IPS-20b (cell line): Measurements from ENCODE around the gene TRABD2B.

ENCODE experiments used
- H3K27ac ChIP-seq: one replicate; pipeline ENCODE4 v1.5.1; 2013; ENCODE audit warnings: low read length
- H3K27me3 ChIP-seq: 2 replicates; pipeline ENCODE4 v1.6.1; 2013; ENCODE audit warnings: mild to moderate bottlenecking, low read length, inconsistent platforms; ENCODE audit not compliant: insufficient read depth
- H3K36me3 ChIP-seq: 2 replicates; pipeline ENCODE4 v1.6.1; 2013; ENCODE audit warnings: low read depth, mild to moderate bottlenecking, inconsistent platforms, low read length, moderate library complexity; ENCODE audit not compliant: insufficient read depth
- H3K4me1 ChIP-seq: 2 replicates; pipeline ENCODE4 v1.6.1; 2013; ENCODE audit warnings: mild to moderate bottlenecking, control low read depth, inconsistent platforms, low read length, moderate library complexity; ENCODE audit not compliant: insufficient read depth
- H3K4me3 ChIP-seq: 2 replicates; pipeline ENCODE4 v1.5.1; 2013; ENCODE audit warnings: mild to moderate bottlenecking, low read length, inconsistent platforms
- H3K9ac ChIP-seq: 2 replicates; pipeline ENCODE4 v1.6.1; 2013; ENCODE audit warnings: low read depth, mild to moderate bottlenecking, inconsistent platforms, low read length, moderate library complexity
- H3K9me3 ChIP-seq: 2 replicates; pipeline ENCODE4 v1.6.1; 2013; ENCODE audit warnings: mild to moderate bottlenecking, low read depth, low read length, inconsistent platforms; ENCODE audit not compliant: insufficient read depth

Gene TRABD2B

DNA sequence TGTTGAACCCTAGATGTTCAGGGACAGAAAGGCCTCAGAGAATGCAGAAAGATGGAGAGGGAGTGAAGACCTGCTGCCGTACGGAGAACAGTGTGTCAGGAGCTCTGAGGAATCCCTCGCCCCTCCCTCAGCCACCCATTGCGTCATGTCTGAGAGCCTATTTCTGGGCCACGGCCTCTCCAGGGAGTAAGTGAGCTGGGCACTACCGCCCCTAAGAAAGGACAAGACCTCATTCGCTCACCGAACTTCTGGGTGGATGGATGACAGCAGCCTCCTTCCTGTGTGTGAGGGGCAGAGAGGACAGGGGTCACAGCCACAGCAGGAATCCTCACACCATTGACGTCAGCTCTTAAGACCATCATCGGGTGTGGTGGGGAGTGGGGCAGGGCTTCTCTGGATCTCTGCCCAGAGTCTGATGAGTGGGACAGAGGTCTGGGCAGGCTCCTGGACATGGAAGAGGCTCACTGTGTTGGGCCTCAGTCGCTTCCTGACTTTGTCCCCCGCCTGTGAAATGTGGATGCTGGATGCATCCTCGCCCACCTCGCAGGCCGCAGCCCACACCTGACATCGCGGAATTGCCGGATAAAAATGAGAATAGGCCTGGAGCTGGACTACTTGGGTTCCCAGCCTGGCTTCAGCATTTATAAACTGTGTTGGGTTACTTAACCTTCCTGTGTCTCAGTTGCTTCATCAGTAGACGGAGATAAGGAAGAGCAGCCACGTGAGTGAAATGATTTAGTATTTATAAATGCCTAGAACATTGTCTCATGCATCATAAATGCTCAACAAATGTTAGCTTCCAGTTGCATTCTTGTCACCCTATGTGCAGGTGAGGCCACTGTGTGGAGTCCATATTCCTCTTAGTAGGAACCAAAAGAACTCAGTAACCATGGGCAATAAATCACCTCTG lies 238.6 kb downstream of the TRABD2B start:
- no peaks in the 10 kb centered on the region for H3K36me3 ChIP-seq
- no peaks in the 10 kb centered on the region for H3K9me3 ChIP-seq
- no peak overlapping the region for H3K27ac ChIP-seq
- H3K9ac ChIP-seq = no peak overlapping the region
- peaks cover 19% of the 10 kb centered on the region for H3K27me3 ChIP-seq
- H3K4me3 ChIP-seq = no peak overlapping the region
- no peaks in the 10 kb centered on the region for H3K4me1 ChIP-seq

DNA sequence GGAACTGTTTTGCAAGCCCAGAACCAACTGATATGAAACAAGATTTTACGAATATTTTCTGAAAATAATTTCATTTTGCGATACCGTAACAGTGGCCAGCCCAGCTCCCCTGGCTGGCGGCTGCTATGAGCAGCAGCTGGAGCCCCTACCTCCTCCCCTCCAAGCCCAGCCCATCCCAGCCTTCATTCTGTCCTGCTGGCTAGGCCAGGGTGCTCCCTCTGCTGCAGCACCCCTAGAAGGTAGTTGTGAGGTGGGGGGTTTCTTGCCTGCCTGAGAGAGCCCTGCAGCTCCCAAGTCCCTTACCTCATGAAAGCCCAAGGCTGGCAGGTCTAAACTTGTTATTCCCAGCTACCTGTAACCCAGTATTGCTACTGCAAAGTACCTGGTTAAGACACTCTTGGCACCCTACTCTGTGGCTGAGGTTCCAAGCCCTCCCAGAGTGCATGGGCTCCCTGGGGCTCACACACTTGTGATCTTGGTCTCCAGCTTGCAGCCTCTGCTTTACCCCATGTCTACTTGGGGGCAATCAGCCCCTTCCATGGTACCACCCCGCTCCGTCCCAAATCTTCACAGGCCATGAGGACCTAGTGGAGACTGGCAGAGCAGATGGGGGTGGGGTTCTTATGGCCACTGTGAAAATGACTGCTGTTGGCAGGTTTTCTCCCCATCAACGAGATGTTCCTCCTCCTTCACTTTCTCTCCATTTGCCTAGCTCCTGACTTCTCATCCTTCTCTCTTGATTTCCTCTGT lies 239.8 kb downstream of the TRABD2B start:
- Histone ChIP-seq H3K27ac (no peak overlapping the region), H3K36me3 (no peaks in the 10 kb centered on the region), H3K9me3 (no peaks in the 10 kb centered on the region), H3K4me3 (no peak overlapping the region), H3K9ac (no peak overlapping the region), H3K4me1 (no peaks in the 10 kb centered on the region), H3K27me3 (peaks cover 19% of the 10 kb centered on the region)

DNA sequence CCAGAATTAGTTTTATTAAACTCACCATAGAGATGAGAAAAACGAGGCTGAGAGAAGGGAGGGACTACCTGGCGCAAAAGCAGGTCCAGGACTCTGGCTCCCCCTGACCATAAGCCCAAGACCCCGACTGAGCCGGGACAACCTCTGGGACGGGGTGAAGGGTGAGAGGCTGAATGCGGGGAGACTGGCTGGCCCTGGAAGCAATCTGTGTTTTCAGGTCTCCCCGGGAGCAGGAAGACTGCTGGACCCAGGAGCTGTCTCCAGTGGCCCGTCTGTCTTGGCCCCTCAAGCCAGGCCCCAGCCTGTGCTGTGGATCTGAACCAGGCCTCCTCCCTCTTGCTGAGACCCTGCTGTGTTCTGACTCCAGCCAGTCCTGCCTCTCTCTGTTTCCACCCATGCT lies 240.8 kb downstream of the TRABD2B start:
- Histone ChIP-seq H3K9me3 (no peaks in the 10 kb centered on the region), H3K27me3 (peaks cover 19% of the 10 kb centered on the region), H3K4me1 (no peaks in the 10 kb centered on the region), H3K4me3 (no peak overlapping the region), H3K36me3 (no peaks in the 10 kb centered on the region), H3K9ac (no peak overlapping the region), H3K27ac (no peak overlapping the region)

DNA sequence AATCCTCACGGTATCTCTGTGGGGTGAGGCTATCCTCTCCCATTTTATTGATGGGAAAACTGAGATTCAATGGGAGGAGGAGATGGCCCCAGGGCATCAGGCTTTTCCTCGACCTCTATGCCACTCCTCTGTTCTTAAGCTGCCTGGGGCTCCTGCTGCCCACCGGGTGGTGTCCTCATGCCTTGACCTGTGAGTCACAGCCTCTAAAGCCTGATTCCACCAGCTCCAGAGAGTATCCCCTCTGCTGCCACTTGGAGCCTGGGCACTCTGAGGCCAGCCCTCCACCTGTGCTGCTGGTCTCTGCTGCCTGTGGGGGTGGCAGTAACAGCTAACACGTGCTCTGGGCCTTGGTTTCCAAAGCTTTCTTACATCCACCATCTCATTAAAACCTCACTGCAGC lies 241.2 kb downstream of the TRABD2B start:
- Histone ChIP-seq H3K4me3 (no peak overlapping the region), H3K4me1 (no peaks in the 10 kb centered on the region), H3K27ac (no peak overlapping the region), H3K9me3 (no peaks in the 10 kb centered on the region), H3K36me3 (no peaks in the 10 kb centered on the region), H3K9ac (no peak overlapping the region), H3K27me3 (peaks cover 19% of the 10 kb centered on the region)

- H3K27me3 ChIP-seq = peaks cover 19% of the 10 kb centered on the region
- no peaks in the 10 kb centered on the region for H3K9me3 ChIP-seq
- H3K4me1 ChIP-seq = no peaks in the 10 kb centered on the region
- no peak overlapping the region for H3K27ac ChIP-seq
- H3K36me3 ChIP-seq = no peaks in the 10 kb centered on the region
- H3K4me3 ChIP-seq = no peak overlapping the region
- no peak overlapping the region for H3K9ac ChIP-seq
Measured at GRCh38 chr1:47755101-47755990, 241.8 kb downstream of the TRABD2B start.

DNA sequence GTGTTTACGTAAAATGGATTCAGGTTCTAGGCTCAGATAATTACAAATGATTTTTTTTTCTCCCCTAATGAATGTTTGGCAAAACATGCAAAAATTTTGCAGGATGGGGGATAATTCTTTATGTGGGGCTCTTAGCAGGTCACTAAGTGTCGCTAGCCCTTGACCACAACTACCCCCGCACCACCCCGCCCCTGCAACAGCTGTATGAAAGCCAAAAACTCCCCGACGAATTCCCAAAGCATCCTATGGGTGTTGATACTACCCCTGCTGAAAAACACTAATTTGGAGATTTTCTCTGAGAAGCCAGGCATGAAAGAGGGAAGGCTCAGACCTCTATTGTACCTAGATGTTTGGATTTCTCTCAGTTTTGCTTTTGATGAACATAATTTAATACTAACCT lies 243.0 kb downstream of the TRABD2B start:
- Histone ChIP-seq H3K4me3 (no peak overlapping the region), H3K27me3 (peaks cover 13% of the 10 kb centered on the region), H3K9me3 (no peaks in the 10 kb centered on the region), H3K9ac (no peak overlapping the region), H3K27ac (no peak overlapping the region), H3K36me3 (no peaks in the 10 kb centered on the region), H3K4me1 (no peaks in the 10 kb centered on the region)

GRCh38 chr1:47753808-47754207 lies 243.4 kb downstream of the TRABD2B start:
- H3K36me3 ChIP-seq = no peaks in the 10 kb centered on the region
- no peak overlapping the region for H3K4me3 ChIP-seq
- no peaks in the 10 kb centered on the region for H3K4me1 ChIP-seq
- no peak overlapping the region for H3K27ac ChIP-seq
- no peak overlapping the region for H3K9ac ChIP-seq
- peaks cover 16% of the 10 kb centered on the region for H3K27me3 ChIP-seq
- H3K9me3 ChIP-seq = no peaks in the 10 kb centered on the region

DNA sequence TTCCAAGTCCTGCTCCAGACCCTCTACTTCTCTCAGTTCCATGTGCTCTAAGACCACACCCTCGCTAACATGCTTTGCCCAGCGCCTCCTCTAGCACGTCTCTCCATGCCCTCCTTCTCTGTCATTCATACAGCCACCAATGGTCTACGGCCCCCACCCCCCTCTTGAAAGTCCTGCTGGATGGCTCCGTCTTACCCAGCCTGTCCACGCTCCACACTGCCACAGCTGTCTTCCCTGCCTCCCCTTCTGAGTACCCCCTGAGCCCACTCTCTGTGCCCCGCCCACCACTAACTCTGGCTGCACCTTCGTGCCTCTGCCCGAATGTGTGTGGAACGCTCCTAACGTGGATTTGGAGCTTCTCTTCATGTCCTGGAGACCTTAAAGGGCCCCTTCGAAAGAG lies 244.6 kb downstream of the TRABD2B start:
- H3K27me3 ChIP-seq = peaks cover 9% of the 10 kb centered on the region
- no peak overlapping the region for H3K4me3 ChIP-seq
- H3K9me3 ChIP-seq = no peaks in the 10 kb centered on the region
- no peak overlapping the region for H3K9ac ChIP-seq
- no peak overlapping the region for H3K27ac ChIP-seq
- no peaks in the 10 kb centered on the region for H3K36me3 ChIP-seq
- H3K4me1 ChIP-seq = no peaks in the 10 kb centered on the region

- no peaks in the 10 kb centered on the region for H3K9me3 ChIP-seq
- H3K4me1 ChIP-seq = no peaks in the 10 kb centered on the region
- no peak overlapping the region for H3K4me3 ChIP-seq
- no peaks in the 10 kb centered on the region for H3K36me3 ChIP-seq
- H3K27ac ChIP-seq = no peak overlapping the region
- no peak overlapping the region for H3K9ac ChIP-seq
- H3K27me3 ChIP-seq = peaks cover 5% of the 10 kb centered on the region; the same call in 1 of the 2 replicates
Measured at GRCh38 chr1:47751996-47752451, 245.2 kb downstream of the TRABD2B start.

DNA sequence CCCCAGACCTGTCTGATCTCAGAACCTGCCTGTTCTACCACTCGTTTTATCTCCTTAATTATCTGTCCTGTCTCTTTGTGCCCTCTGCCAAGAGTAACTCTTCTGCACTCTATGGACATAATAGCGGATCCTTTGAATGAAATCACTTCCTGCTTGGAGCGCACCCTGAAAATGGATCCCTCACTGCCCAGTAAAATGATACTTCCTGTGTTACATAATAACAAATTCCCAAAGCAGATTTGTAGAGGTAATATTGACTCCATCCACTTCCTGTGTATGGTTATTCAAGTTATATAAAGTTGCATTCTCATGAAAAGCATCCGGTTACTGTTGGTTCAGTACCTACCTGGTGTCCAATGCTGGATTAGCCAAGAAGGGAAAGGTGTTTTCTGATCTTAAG lies 246.0 kb downstream of the TRABD2B start:
- Histone ChIP-seq H3K4me3 (no peak overlapping the region), H3K4me1 (no peaks in the 10 kb centered on the region), H3K9me3 (no peaks in the 10 kb centered on the region), H3K36me3 (no peaks in the 10 kb centered on the region), H3K27ac (no peak overlapping the region), H3K9ac (no peak overlapping the region), H3K27me3 (peaks cover 5% of the 10 kb centered on the region; the same call in 1 of the 2 replicates)
